ENCODE measurements around the gene SAA1.

SAA1 gene

GRCh38 chr11:18295316-18295715, 29.3 kb downstream of the SAA1 start:
- no peak for FAIRE-seq
- TF ChIP-seq, protein P1, sequence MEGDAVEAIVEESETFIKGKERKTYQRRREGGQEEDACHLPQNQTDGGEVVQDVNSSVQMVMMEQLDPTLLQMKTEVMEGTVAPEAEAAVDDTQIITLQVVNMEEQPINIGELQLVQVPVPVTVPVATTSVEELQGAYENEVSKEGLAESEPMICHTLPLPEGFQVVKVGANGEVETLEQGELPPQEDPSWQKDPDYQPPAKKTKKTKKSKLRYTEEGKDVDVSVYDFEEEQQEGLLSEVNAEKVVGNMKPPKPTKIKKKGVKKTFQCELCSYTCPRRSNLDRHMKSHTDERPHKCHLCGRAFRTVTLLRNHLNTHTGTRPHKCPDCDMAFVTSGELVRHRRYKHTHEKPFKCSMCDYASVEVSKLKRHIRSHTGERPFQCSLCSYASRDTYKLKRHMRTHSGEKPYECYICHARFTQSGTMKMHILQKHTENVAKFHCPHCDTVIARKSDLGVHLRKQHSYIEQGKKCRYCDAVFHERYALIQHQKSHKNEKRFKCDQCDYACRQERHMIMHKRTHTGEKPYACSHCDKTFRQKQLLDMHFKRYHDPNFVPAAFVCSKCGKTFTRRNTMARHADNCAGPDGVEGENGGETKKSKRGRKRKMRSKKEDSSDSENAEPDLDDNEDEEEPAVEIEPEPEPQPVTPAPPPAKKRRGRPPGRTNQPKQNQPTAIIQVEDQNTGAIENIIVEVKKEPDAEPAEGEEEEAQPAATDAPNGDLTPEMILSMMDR (IDR thresholded peaks at IDR 0.05; ENCODE audit: insufficient read depth, missing control alignments) = no peak

GRCh38 chr11:18299721-18300120, 33.7 kb downstream of the SAA1 start:
- TF ChIP-seq, protein P1 (IDR thresholded peaks at IDR 0.05; ENCODE audit: insufficient read depth, missing control alignments) = no peak
- DNase-seq (ENCODE audit: insufficient read length, low spot score) (no peak), FAIRE-seq (no peak)

More at GRCh38 chr11:18295316-18295715, 29.3 kb downstream of the SAA1 start:
- DNase-seq (ENCODE audit: insufficient read length, low spot score) = no peak

GRCh38 chr11:18304745-18305144, 38.7 kb downstream of the SAA1 start:
- no peak for DNase-seq (ENCODE audit: insufficient read length, low spot score)
- FAIRE-seq = no peak
- TF ChIP-seq, protein P1 (IDR thresholded peaks at IDR 0.05; ENCODE audit: insufficient read depth, missing control alignments) = no peak

- FAIRE-seq (no peak), DNase-seq (ENCODE audit: insufficient read length, low spot score) (no peak)
- TF ChIP-seq, protein P1 (IDR thresholded peaks at IDR 0.05; ENCODE audit: insufficient read depth, missing control alignments) = no peak
Measured at GRCh38 chr11:18307461-18308139, 41.5 kb downstream of the SAA1 start.

- DNase-seq (ENCODE audit: insufficient read length, low spot score) (no peak), FAIRE-seq (no peak)
- TF ChIP-seq, protein P1 (IDR thresholded peaks at IDR 0.05; ENCODE audit: insufficient read depth, missing control alignments) = no peak
Measured at GRCh38 chr11:18308242-18308641, 42.2 kb downstream of the SAA1 start.

DNA sequence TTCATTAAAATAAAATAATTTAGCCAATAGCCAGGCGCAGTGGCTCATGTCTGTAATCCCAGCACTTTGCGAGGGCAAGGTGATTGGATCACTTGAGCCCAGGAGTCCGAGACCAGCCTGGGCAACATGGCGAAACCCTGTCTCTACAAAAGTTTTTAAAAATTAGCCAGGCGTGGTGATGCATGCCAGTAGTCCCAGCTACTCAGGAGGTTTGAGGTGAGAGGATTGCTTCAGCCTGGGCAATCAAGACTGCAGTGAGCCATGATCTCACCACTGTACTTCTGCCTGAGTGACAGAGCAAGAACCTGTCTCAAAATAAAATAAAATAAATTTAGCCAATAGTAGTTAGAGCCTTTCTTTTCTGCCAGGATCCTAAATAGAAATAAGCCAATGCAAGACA, 43.6 kb downstream of the SAA1 start:
- TF ChIP-seq, protein P1 (IDR thresholded peaks at IDR 0.05; ENCODE audit: insufficient read depth, missing control alignments) = no peak
- DNase-seq (ENCODE audit: insufficient read length, low spot score) (no peak), FAIRE-seq (no peak)

DNA sequence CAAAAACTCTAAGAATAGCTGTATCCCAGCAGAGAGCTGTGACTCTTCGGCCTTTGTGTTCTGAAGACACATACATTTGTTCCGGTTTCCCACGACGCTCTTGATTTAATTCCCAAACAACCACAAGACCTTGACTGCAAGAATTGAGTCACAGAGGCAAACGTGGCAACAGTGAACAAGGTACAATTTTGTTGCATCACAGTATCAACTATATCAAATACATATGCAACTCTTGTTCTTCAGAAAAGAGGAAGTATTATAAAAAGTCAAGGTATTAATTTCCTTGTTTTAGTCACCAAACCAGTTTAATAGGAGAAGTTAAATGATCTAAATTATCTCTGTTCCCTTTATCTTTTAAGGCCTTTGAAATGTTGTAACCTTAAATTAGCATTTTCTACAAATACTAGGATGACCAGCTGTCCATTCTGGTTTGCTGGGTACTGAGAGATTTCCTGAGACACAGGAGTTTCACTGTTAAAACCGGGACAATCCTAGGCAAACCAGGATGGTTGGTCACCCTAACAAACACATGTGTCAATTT, 44.8 kb downstream of the SAA1 start:
- TF ChIP-seq, protein P1 (IDR thresholded peaks at IDR 0.05; ENCODE audit: insufficient read depth, missing control alignments) = no peak
- DNase-seq (ENCODE audit: insufficient read length, low spot score) (no peak), FAIRE-seq (no peak)
